HG02588 (cell line): ENCODE data around the gene MAP7D1.
"Not testable (repeated sequence)": the region's sequence is repeated elsewhere in the genome, so short reads cannot be mapped to it uniquely, and the experiment has no call there.

ENCODE experiments used
- ATAC-seq: cut with Tn5 transposase; IDR thresholded peaks from one replicate; pipeline ENCODE4 v1.9.1; 2021; ENCODE audit warnings: mild to moderate bottlenecking, moderate library complexity; ENCODE audit not compliant: unreplicated experiment

Gene MAP7D1

DNA sequence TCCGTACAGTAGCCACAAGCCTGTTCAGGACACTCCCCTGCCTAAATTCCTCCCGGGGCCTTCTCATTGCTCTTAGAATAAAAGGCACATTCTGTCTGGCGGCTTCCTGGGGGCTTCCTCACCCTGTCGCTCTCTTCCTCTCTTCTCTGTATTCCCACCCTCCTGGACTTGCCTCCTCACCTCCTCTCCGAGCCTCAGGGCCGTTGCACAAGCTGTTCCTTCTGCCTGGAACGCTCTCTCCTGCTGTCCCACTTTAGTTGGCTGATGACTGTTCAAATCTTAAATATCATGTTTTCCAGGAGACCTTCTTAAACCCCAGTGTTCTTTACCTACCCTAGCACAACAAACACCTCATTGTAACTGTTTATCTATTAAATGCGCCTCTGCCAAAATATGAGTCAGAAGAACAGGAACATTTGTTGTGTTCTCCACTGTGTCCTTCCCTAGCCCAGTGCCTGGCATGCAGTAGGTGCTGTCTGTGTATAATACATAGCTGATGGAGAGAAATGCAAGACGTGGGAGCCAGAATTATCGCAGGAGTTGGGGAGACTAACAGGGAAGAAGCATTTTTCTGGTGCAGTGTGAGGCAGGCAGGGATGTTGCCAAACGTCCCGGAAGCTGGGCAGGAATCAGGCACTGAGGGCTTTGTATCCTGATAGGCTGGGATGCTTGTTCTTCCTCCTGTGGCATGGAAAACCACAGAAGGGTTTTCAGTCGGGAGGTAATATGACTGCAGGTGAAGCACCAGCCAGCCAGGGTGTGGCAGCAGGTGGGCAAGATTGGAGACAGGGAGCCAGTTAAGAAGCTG, 44.2 kb downstream of the MAP7D1 start:
- no peak for ATAC-seq

DNA sequence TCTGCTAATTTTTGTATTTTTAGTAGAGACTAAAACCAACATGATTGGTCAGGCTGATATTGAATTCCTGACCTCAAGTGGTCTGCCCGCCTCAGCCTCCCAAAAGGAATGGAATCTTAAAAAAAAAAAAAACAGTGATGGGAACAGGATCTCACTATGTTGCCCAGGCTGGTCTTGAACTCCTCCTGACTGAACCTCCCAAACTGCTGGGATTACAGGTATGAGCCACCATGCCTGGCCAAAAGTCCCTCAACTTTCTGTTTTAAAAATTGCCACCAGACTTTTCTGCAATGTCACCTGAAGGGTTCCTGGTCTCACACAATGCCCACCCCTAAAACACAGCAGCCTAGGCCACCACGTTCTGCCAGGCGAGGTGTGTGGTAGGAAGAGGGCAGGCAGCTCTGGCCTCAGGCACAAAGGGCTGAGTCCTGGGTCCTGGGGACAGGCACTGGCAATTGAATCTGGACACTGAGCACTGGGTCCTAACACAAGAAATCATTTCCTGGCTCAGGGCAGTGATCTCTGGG, 47.1 kb downstream of the MAP7D1 start:
- no peak for ATAC-seq

- no peak for ATAC-seq
Measured at GRCh38 chr1:36203554-36204346, 47.8 kb downstream of the MAP7D1 start.

DNA sequence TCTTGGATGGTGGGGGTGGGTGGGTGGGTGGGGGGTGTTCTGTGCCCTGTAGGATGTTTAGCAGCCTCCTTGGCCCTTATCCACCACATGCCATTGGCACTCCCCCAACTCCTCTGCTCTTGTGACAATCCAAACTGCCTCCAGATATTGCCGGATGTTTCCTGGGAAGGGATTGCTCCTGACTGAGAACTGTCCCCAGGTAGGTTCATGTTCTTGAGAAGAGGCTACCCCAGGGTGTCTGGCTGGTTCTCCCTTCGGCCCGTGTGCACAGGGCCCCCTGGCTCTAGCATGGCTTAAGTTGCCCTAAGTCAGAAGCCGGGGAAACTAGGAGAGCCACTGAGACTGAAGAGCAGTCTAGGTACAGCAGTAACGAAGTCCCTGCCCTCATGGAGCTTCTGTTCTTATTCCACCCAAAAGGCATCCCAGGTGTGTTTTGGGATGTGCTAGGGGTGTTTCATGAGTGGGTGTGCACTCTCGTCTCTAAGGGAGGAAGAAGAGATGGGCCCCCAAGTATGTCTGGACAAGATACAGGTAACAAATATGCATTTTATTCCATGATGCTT, 48.5 kb downstream of the MAP7D1 start:
- no peak for ATAC-seq

- ATAC-seq: no peak
Measured at GRCh38 chr1:36206323-36206858, 50.4 kb downstream of the MAP7D1 start.

- no peak for ATAC-seq
Measured at GRCh38 chr1:36207339-36207738, 51.4 kb downstream of the MAP7D1 start.

- no peak for ATAC-seq
Measured at GRCh38 chr1:36208978-36209703, 53.2 kb downstream of the MAP7D1 start.

DNA sequence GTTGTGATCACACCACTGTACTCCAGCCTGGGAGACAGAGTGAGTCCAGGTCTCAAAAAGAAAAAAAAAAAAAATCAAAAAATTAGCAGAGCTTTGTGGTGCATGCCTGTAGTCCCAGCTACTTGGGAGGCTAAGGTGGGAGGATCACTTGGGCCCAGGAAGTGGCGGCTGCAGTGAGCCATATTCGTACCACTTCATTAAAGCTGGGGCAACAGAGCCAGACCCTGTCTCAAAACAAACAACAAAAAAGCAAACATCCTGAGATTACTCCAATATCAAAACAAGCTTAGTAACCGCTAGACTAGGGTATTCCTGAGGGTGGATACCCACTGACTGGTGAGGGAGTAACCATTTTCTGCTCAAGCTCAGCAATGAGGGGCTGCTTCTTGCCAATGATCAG, 55.3 kb downstream of the MAP7D1 start:
- ATAC-seq: no peak

DNA sequence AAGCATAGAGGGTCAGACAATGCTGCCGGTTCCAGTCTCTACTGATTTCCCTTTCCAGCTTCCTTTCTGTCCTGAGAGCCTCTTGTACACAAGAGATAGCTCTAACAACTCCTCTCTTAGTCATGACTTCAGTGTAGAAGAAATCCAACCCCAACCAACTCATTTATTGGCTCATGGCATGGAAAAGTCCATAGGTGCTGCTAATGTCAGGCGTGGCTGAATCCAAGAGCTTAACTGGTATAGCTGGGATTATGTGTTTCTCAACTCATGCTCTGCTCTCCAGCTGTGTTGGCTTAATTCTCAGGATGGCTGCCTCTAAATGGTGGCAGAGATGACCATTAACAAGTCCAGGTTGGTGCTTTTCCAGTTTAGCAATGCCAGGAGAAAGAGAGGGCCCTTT, 55.9 kb downstream of the MAP7D1 start:
- no peak for ATAC-seq

- no peak for ATAC-seq
Measured at GRCh38 chr1:36212782-36213181, 56.8 kb downstream of the MAP7D1 start.

DNA sequence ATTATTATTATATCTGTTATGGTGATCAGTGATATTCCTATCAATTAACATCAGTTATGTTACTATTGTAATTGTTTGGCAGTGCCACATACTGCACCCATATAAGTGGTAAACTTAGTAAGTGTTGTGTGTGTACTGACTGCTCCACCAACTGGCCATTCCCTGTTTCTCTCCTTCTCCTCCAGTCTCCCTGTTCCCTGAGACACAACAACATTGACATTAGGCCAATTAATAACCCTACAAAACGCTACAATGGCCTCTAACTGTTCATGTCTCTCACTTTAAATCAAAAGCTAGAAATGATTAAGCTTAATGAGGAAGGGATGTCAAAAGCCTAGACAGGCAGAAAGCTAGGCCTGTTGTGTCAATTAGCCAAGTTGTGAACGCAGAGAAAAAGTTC, 61.7 kb downstream of the MAP7D1 start:
- ATAC-seq: no peak

- ATAC-seq: not testable (repeated sequence)
Measured at GRCh38 chr1:36221901-36222300, 65.9 kb downstream of the MAP7D1 start.

DNA sequence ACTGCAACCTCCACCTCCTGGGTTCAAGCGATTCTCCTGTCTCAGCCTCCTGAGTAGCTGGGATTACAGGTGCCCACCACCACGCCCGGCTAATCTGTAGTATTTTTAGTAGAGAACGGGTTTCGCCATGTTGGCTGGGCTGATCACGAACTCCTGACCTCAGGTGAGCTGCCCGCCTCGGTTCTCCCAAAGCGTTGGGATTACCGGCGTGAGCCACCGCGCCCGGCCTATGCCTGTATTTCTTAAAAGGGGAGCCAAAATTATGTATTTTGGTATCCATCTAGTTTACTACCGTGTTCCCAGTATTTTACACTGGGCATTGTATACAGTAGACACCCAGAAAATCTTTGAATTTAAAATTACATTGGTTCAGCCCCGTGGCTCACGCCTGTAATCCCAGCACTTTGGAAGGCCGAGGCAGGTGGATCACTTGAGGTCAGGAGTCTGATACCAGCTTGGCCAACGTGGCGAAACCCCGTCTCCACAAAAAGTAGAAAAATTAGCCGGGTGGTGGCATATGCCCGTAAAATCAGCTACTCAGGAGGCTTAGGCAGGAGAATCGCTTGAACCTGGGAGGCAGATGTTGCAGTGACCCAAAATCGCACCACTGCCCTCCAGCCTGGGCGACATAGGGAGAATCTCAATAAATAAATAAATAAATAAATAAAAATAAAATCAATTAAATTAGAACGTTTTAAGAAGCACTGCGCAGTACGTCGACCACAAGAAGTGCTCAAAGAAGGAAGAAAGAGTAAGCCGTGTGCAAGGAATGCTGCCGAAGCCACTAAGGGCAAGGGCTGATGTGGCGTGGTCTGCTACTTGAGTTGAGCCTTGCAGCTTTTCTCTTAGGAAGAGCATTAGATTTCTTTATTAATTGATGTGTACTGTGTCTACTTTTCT, 66.8 kb downstream of the MAP7D1 start:
- ATAC-seq: no peak

GRCh38 chr1:36223381-36223995, 67.5 kb downstream of the MAP7D1 start:
- ATAC-seq: peak; percentile 17

DNA sequence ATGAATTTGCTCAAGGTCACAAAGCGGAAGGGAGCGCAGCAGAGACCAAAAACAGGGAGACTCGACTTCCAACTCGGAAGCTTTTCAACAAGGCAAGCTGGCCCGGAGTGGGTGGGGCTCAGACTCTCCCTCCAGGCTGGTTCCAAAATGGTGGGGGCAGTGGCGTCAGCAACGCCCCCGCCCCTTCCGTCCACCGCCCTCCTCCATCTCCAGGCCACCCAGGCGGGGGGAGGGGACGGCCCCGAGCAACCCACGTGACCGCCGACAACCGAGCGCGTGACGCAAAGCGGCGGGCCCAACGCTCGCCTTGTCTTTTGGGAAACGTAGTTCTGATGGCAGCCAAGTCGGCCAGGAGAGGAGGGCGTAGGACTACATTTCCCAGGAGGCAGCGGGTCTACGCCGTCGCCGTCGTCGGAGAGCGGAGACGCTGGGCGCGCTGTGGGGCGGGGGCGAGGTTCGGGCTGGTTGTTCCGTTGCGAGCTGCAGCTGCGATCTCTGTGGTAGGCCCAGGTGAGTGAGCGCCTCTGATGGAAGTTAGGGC, 68.1 kb downstream of the MAP7D1 start, which contains the start of gene THRAP3:
TSS of gene THRAP3 (plus strand) at position 448 of the 541 bp plus-strand sequence. CDS start 58,121 bp downstream, outside the sequence.
- ATAC-seq: peak; percentile 92

- peak; percentile 45 for ATAC-seq
Measured at GRCh38 chr1:36224537-36225282, 68.8 kb downstream of the MAP7D1 start.

DNA sequence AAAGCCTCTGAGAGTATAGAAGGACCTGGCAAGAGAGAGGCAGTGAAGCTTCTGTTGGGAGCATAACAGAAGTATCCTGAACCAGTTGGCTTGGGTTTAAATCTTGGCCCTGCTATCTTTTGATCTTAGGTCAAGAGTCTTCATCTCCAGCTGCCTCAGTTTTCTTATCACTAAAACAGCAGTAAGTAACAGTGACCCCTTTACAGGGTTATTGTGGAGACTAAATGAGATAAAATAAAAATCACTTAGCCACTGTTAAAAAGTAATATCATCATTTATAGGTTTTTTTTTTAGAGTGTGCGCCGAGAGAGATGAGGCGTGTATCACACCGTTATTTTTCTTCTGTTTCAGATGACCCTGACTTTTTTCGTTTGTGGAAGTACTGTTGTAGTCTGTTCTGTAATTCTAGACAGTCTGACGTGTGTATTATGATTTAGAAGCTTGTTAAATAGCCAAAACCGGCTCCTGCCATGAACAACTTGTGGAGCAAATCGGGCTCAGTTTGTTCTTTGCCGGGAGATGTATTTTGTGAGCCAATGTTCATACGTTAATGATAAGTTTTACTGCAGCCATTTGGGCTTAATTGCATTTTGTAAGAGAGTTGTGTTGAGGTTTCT, 69.4 kb downstream of the MAP7D1 start:
- no peak for ATAC-seq

DNA sequence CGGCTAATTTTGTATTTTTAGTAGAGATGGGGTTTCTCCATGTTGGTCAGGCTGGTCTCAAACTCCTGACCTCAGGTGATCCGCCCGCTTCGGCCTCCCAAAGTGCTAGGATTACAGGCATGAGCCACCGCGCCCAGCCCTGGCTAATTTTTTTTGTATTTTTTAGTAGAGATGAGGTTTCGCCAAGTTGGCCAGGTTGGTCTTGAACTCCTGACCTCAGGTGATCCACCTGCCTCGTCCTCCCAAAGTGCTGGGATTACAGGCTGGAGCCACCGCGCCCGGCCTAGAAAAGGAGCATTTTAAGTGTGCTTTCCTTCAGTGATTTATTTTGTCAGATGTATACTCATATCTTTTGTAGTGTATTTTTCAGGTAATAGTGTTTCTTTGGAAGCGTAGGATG, 74.3 kb downstream of the MAP7D1 start:
- not testable (repeated sequence) for ATAC-seq
